ENCODE data around the gene RAD21L1. TPM values are rescaled to one million over a fixed set of nuclear protein-coding genes. Genes with fewer than 3 reads are reported as not detected.

Gene RAD21L1
- total RNA-seq, result not detected in 2 replicates

GRCh38 chr20:1225783-1226654 lies at the start of gene RAD21L1:
Gene RAD21L1 (plus strand): TSS chr20:1226044. CDS start chr20:1228454, 2,410 bp downstream.

GRCh38 chr20:1184638-1185315 lies 41.1 kb upstream of the RAD21L1 start, which contains the start of gene TMEM74B:
Gene TMEM74B (minus strand): TSS chr20:1184981. CDS start chr20:1183801, 1,180 bp downstream.

GRCh38 chr20:1202762-1203504 lies 22.9 kb upstream of the RAD21L1 start, which contains the start of gene C20orf202:
Gene C20orf202 (plus strand): TSS chr20:1203454. CDS start chr20:1203586, 132 bp downstream.

GRCh38 chr20:1266167-1266973 lies 40.5 kb downstream of the RAD21L1 start, which contains the start of gene SNPH:
Gene SNPH (plus strand): TSS chr20:1266294. CDS start chr20:1296240, 29,946 bp downstream.

Other genes starting within 250 kb of the RAD21L1 start
- gene RSPO4, start 223.7 kb upstream of the RAD21L1 start, total RNA-seq, result not detected in 2 replicates
- 71.4 and 122 TPM in 2 replicates for gene PSMF1, start 107.4 kb upstream of the RAD21L1 start, total RNA-seq
- 1.1 and 1.5 TPM in 2 replicates for gene TMEM74B, start 41.1 kb upstream of the RAD21L1 start, total RNA-seq
- not detected in 2 replicates for gene C20orf202, start 22.6 kb upstream of the RAD21L1 start, total RNA-seq
- 4.5 and 5.5 TPM in 2 replicates for gene SNPH, start 40.2 kb downstream of the RAD21L1 start, total RNA-seq
- gene SDCBP2, start 103.1 kb downstream of the RAD21L1 start, total RNA-seq, result 2.2 and 4.1 TPM in 2 replicates
- 145 and 146 TPM in 2 replicates for gene FKBP1A, start 167.0 kb downstream of the RAD21L1 start, total RNA-seq
- gene NSFL1C, start 240.8 kb downstream of the RAD21L1 start, total RNA-seq, result 26.1 and 28.0 TPM in 2 replicates